ENCODE measurements around the gene DUOXA1. TPM values are rescaled to one million over a fixed set of nuclear protein-coding genes. Genes with fewer than 3 reads are reported as not detected.
A peak's percentile ranks its signal among the peaks of the same experiment; 100 is the strongest.

DUOXA1 gene
- total and polyA plus RNA-seq, 5 donors: 0.72 to 2.1 (median 1.3) TPM

DNA sequence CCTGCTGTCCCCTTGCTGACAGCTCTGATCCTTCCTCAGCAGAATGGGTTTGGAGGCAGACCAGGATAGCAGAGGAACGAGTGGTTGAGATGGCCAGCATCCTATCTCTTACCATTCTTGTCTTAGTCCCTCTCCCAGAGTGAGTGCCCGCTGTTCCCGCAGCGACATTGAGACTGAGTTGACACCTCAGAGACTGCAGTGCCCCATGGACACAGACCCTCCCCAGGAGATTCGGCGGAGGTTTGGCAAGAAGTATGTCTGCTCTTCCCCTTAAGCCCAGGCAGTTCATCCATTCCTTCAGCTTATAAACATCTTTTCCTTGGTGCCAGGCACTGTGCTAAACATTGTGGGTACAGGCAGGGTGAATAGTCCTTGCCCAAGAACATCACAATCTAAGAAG, 21.3 kb upstream of the DUOXA1 start:
- WGBS: 87% methylated on average over 6 of the region's 6 CpGs

DNA sequence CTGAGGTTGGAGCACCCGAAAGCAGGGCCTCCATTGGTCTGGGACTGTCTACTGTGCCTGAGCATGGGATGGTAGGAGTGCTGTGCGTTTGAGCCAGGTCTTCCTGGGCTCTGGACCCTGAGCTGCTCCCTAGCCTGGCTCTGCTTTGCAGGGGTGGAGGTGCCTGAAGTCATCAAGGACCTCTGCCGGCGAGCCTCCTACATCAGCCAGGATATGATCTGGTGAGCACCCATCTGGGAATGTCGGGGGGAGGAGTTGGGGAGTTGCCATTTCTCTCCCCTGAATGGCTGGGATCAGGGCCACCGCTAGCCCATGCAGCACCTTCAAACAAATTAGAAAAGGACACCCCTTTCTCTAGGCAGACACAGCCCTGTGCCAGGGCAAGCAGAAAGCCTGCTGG, 20.8 kb upstream of the DUOXA1 start:
- H3K4me1 ChIP-seq (ENCODE audit: control insufficient read depth, insufficient read depth, low read length): no peaks in the 10 kb centered on the region
- H3K9me3 ChIP-seq (ENCODE audit: control insufficient read depth, low read length): no peaks in the 10 kb centered on the region
- DNase-seq: peak in 1 of 3 donors; percentile 34
- H3K4me3 ChIP-seq (ENCODE audit: low read length): no peak overlapping the region
- intact Hi-C loops (cut with DNase I): no loop called here
- H3K27me3 ChIP-seq (ENCODE audit: control insufficient read depth, insufficient read depth): no peaks in the 10 kb centered on the region
- no peak for ATAC-seq
- H3K27ac ChIP-seq (ENCODE audit: low read length): no peak overlapping the region
- 72% methylated on average over 6 of the region's 6 CpGs for WGBS

More for the DNA sequence above, 21.3 kb upstream of the DUOXA1 start:
- H3K27me3 ChIP-seq (ENCODE audit: control insufficient read depth, insufficient read depth): no peaks in the 10 kb centered on the region
- intact Hi-C loops (cut with DNase I): no loop called here
- H3K4me1 ChIP-seq (ENCODE audit: control insufficient read depth, insufficient read depth, low read length): no peaks in the 10 kb centered on the region
- no peaks in the 10 kb centered on the region for H3K9me3 ChIP-seq (ENCODE audit: control insufficient read depth, low read length)
- no peak overlapping the region for H3K4me3 ChIP-seq (ENCODE audit: low read length)
- H3K27ac ChIP-seq (ENCODE audit: low read length): no peak overlapping the region
- ATAC-seq (no peak), DNase-seq (peak in 1 of 3 donors; percentile 3)

DNA sequence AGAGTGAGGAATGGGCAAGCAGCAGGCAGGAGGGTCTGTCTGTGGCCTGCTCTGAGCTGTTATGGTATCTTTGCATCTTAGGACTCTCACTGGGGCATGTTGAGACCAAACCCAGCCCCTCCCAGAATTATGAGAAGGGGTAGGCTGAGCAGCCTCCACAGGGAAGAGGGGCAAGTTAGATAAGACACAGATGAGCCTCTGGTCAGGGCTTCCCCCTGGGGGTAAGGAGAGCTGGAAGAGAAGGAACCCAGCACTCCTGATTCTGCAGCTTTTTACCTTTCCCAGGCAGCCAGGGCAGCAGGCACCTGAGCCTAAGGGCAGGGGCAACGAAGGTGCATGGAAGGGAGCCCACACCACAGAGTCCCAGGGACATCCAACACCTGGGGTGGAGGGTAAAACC, 19.4 kb upstream of the DUOXA1 start:
- WGBS: 90% methylated on average over 1 of the region's 1 CpG
- no peak for ATAC-seq
- intact Hi-C loops (cut with DNase I): no loop called here

DNA sequence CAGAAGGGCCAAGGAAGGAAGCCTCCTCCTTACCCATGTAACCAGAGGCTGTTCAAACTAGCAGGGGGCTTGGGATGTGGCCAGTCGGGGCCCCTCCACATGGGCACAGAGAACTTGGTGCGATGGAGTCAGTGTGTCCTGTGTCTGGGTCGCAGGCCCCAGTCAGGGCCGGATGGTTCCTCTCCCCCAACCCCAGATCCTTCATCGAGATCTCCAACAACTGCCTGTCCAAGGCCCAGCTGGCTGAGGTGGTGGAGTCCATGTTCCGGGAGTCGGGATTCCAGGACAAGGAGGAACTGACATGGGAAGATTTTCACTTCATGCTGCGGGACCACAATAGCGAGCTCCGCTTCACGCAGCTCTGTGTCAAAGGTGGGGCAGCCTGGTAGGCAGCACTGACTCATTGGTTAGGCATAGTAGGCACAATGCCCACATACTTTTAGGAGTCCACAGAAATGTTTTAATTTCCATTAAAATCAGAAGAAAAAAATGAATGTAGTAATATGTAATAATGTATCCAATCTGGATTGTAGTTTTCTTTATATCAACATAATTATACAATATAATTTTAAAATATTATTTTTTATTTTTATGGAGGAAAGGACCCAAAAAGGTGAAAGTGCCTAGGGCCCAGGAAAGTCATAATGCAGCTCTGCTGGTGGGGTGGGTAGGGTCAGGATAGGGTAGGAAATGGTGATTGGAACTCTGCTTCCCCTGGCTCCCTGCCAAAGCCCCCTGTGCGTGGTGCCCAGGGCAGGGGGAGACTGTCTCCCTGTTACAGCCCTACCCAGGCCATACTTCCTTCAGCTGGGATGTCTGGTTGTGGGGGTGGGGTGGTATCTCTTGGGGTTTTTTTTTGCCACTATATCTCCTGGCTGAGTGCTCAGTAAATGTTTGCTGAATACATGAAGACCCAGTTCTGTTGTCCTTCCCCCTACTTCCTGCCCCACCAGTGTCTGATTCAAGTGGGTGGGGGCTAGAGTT, 18.7 kb upstream of the DUOXA1 start:
- DNase-seq (peak in 1 of 3 donors; percentile 39), ATAC-seq (no peak)
- Histone ChIP-seq H3K27ac (ENCODE audit: low read length) (no peak overlapping the region), H3K4me1 (ENCODE audit: control insufficient read depth, insufficient read depth, low read length) (no peaks in the 10 kb centered on the region), H3K27me3 (ENCODE audit: control insufficient read depth, insufficient read depth) (no peaks in the 10 kb centered on the region), H3K4me3 (ENCODE audit: low read length) (no peak overlapping the region), H3K9me3 (ENCODE audit: control insufficient read depth, low read length) (no peaks in the 10 kb centered on the region)
- intact Hi-C loops (cut with DNase I): no loop called here
- 85% methylated on average over 12 of the region's 12 CpGs for WGBS

More for the DNA sequence above, 19.4 kb upstream of the DUOXA1 start:
- no peak for DNase-seq
- Histone ChIP-seq H3K9me3 (ENCODE audit: control insufficient read depth, low read length) (no peaks in the 10 kb centered on the region), H3K4me1 (ENCODE audit: control insufficient read depth, insufficient read depth, low read length) (no peaks in the 10 kb centered on the region), H3K27me3 (ENCODE audit: control insufficient read depth, insufficient read depth) (no peaks in the 10 kb centered on the region), H3K27ac (ENCODE audit: low read length) (no peak overlapping the region), H3K4me3 (ENCODE audit: low read length) (no peak overlapping the region)

DNA sequence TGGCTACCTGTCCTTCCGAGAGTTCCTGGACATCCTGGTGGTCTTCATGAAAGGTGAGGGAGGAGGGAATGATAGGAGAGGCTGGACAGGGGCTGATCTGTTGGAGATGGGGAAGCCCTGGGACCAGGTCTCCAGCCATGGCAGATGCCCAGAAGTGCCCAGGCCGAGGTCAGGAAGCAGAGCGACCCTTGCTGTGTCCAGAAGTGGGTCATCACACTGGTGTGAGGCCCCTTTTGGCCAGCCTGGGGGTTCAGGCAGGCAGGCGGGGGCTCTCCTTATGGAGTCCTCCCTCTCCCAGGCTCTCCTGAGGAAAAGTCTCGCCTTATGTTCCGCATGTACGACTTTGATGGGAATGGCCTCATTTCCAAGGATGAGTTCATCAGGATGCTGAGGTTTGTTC, 17.9 kb upstream of the DUOXA1 start:
- H3K4me3 ChIP-seq (ENCODE audit: low read length): no peak overlapping the region
- peak in 1 of 3 donors; percentile 35 for DNase-seq
- H3K9me3 ChIP-seq (ENCODE audit: control insufficient read depth, low read length): no peaks in the 10 kb centered on the region
- H3K4me1 ChIP-seq (ENCODE audit: control insufficient read depth, insufficient read depth, low read length): no peaks in the 10 kb centered on the region
- H3K27ac ChIP-seq (ENCODE audit: low read length): no peak overlapping the region
- intact Hi-C loops (cut with DNase I): no loop called here
- 93% methylated on average over 7 of the region's 7 CpGs for WGBS
- no peak for ATAC-seq
- H3K27me3 ChIP-seq (ENCODE audit: control insufficient read depth, insufficient read depth): no peaks in the 10 kb centered on the region

DNA sequence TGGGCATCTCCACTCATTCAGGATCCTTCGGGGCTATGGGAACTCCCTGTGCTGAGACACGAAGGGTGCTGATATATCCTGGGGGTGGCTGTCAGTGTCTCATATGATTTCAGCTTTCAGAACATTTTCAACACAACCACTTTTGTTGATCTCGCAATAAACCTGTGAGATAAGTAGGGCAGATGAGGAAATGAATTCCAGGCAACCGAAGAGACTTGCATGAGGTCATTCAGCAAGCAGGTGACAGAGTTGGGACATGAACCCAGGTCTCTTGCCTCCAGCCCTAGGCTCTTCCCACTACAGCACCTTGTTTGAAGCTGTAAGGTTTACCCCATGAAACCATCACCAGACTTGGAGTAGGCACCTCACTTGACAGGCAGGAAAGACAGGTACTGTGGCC, 16.7 kb upstream of the DUOXA1 start:
- no peak overlapping the region for H3K4me3 ChIP-seq (ENCODE audit: low read length)
- intact Hi-C loops (cut with DNase I): no loop called here
- no peak overlapping the region for H3K27ac ChIP-seq (ENCODE audit: low read length)
- ATAC-seq: no peak
- WGBS: 73% methylated on average over 4 of the region's 4 CpGs
- no peaks in the 10 kb centered on the region for H3K9me3 ChIP-seq (ENCODE audit: control insufficient read depth, low read length)
- no peaks in the 10 kb centered on the region for H3K27me3 ChIP-seq (ENCODE audit: control insufficient read depth, insufficient read depth)
- peak in 1 of 3 donors; percentile 15 for DNase-seq
- no peaks in the 10 kb centered on the region for H3K4me1 ChIP-seq (ENCODE audit: control insufficient read depth, insufficient read depth, low read length)

DNA sequence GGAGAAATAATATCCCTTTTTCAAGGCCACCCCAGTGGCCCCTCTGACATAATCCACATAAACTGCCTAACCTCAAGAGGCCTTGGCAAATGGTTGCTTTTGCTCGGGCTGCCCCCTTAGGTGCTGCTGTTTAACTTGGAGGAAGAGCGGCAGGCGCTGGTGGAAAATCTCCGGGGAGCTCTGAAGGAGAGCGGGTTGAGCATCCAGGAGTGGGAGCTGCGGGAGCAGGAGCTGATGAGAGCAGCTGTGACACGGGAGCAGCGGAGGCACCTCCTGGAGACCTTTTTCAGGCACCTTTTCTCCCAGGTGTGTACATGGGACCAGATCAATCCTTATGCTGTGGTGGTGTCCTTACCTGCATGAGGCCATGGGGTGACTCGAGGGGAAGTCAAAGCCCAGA, 15.1 kb upstream of the DUOXA1 start:
- Histone ChIP-seq H3K27me3 (ENCODE audit: control insufficient read depth, insufficient read depth) (no peaks in the 10 kb centered on the region), H3K9me3 (ENCODE audit: control insufficient read depth, low read length) (no peaks in the 10 kb centered on the region), H3K4me1 (ENCODE audit: control insufficient read depth, insufficient read depth, low read length) (no peaks in the 10 kb centered on the region), H3K4me3 (ENCODE audit: low read length) (no peak overlapping the region), H3K27ac (ENCODE audit: low read length) (no peak overlapping the region)
- DNase-seq: peak in 1 of 3 donors; percentile 4
- no peak for ATAC-seq
- intact Hi-C loops (cut with DNase I): no loop called here
- WGBS: 83% methylated on average over 9 of the region's 9 CpGs

DNA sequence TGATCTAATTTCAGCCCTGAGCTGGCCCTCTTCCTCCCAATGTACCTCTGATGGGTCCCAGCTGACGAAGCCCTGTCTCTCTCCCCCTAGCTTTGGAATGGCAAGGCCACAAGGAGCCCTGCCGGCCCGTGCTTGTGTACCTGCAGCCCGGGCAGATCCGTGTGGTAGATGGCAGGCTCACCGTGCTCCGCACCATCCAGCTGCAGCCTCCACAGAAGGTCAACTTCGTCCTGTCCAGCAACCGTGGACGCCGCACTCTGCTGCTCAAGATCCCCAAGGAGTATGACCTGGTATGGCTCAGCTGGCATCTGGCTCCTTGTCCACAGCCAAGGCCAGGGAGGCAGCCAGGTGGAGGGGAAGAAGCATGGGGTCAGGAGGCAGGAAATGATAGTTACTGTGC, 14.3 kb upstream of the DUOXA1 start:
- Histone ChIP-seq H3K4me3 (ENCODE audit: low read length) (no peak overlapping the region), H3K27me3 (ENCODE audit: control insufficient read depth, insufficient read depth) (no peaks in the 10 kb centered on the region), H3K9me3 (ENCODE audit: control insufficient read depth, low read length) (no peaks in the 10 kb centered on the region), H3K27ac (ENCODE audit: low read length) (no peak overlapping the region), H3K4me1 (ENCODE audit: control insufficient read depth, insufficient read depth, low read length) (no peaks in the 10 kb centered on the region)
- DNase-seq (peak in 1 of 3 donors; percentile 14), ATAC-seq (no peak)
- WGBS: 82% methylated on average over 11 of the region's 11 CpGs
- intact Hi-C loops (cut with DNase I): no loop called here

DNA sequence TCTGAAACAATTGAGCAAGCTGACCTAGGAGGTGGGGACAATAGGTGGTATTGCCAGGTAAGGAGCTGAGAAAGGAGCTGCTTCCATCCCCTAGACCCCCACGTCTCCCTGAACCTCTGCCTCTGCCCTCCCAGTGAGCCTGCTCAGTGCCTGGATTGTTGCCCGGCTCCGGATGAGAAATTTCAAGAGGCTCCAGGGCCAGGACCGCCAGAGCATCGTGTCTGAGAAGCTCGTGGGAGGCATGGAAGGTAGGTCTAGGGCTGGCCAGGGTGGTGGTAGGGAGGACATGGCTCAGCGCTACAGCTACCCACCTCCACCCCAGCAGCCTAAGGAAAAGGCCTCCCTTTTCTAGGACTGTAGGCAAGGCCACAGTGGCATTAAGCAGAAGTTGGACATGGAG, 13.4 kb upstream of the DUOXA1 start:
- H3K27ac ChIP-seq (ENCODE audit: low read length): no peak overlapping the region
- no peak for ATAC-seq
- no peaks in the 10 kb centered on the region for H3K9me3 ChIP-seq (ENCODE audit: control insufficient read depth, low read length)
- no peaks in the 10 kb centered on the region for H3K27me3 ChIP-seq (ENCODE audit: control insufficient read depth, insufficient read depth)
- WGBS: 79% methylated on average over 7 of the region's 7 CpGs
- no peak overlapping the region for H3K4me3 ChIP-seq (ENCODE audit: low read length)
- DNase-seq: peak in 1 of 3 donors; percentile 15
- H3K4me1 ChIP-seq (ENCODE audit: control insufficient read depth, insufficient read depth, low read length): no peaks in the 10 kb centered on the region
- intact Hi-C loops (cut with DNase I): no loop called here

DNA sequence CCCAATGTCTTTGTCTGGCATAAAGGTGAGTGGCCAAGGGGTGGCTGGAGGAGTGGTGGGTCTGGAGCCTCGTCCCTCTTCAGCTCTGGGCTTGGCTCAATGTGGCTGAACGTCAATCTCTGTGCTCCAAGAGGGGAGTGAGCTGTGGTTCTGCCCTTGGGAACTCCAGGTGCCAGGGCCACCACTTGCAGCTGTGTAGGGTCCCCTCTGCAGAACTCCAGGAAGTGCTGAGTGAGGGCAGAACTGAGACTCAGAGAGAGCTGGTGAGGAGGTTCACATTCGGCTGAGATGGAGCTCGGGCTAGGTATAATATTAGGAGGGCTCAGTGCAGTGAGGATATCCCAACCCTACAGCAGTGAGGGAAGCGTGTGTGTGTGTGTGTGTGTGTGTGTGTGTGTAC, 11.7 kb upstream of the DUOXA1 start:
- WGBS: 78% methylated on average over 5 of the region's 5 CpGs
- intact Hi-C loops (cut with DNase I): no loop called here
- Histone ChIP-seq H3K9me3 (ENCODE audit: control insufficient read depth, low read length) (no peaks in the 10 kb centered on the region), H3K27ac (ENCODE audit: low read length) (no peak overlapping the region), H3K27me3 (ENCODE audit: control insufficient read depth, insufficient read depth) (no peaks in the 10 kb centered on the region), H3K4me3 (ENCODE audit: low read length) (no peak overlapping the region), H3K4me1 (ENCODE audit: control insufficient read depth, insufficient read depth, low read length) (no peaks in the 10 kb centered on the region)
- peak in 1 of 3 donors; percentile 14 for DNase-seq
- no peak for ATAC-seq

DNA sequence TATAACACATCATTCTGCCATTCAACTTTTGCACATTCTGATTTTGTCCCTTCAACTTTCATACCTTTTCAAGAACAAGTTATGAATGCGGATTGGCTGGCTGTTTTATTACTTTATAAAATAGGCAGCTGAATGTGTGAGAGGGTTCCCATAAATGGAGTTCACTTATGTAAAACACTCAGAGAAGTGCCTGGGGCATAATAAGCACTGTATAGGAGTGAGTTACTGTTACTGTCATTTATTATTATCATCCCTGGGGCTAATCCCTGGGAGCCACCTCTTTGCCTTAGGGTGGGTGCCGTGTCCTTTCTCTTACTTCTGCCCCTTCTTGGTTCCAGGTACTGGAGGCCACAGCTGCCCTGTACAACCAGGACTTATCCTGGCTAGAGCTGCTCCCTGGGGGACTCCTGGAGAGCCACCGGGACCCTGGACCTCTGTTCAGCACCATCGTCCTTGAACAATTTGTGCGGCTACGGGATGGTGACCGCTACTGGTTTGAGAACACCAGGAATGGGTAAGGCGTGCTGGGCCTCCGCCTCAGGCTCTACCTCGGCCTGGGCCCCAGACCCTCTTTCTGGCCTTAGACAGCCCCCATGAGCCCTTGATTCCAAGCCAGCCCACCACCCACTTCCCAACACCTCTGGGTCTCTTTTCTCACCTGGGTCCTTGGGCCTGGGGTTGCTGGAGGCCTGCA, 11.0 kb upstream of the DUOXA1 start:
- Histone ChIP-seq H3K4me1 (ENCODE audit: control insufficient read depth, insufficient read depth, low read length) (no peaks in the 10 kb centered on the region), H3K4me3 (ENCODE audit: low read length) (no peak overlapping the region), H3K27ac (ENCODE audit: low read length) (no peak overlapping the region), H3K9me3 (ENCODE audit: control insufficient read depth, low read length) (no peaks in the 10 kb centered on the region), H3K27me3 (ENCODE audit: control insufficient read depth, insufficient read depth) (no peaks in the 10 kb centered on the region)
- intact Hi-C loops (cut with DNase I): no loop called here
- ATAC-seq (no peak), DNase-seq (peak in 1 of 3 donors; percentile 18)
- WGBS: 97% methylated on average over 10 of the region's 10 CpGs
